Gastroesophageal sphincter (tissue), 3 donors: ENCODE measurements around the gene DLK1.

Source experiments
- EP300 ChIP-seq: sonication (generic); formaldehyde crosslinking; IDR thresholded peaks from one replicate; pipeline ENCODE4 v1.6.1; 2017; ENCODE audit warnings: antibody characterized with exemption, mild to moderate bottlenecking
- POLR2A ChIP-seq, 2 donors: fragments of 450-650 bp; IDR thresholded peaks; one replicate each; pipeline ENCODE4 v1.6.1; 2017; ENCODE audit warnings: antibody characterized with exemption in 2 of 2, mild to moderate bottlenecking in 2 of 2, moderate library complexity in 1 of 2
- POLR2AphosphoS5 ChIP-seq: sonication (generic); formaldehyde crosslinking; IDR thresholded peaks from one replicate; pipeline ENCODE4 v1.6.1; 2017; ENCODE audit warnings: antibody characterized with exemption
- TF ChIP-seq, protein P1 (sequence below), 4 experiments: fragments of 200-600 bp in 2 of 4; fragments of 450-650 bp in 2 of 4; sonication (generic) in 1 of 4; IDR thresholded peaks; one replicate each; pipeline ENCODE4 v1.5.1; 2017 to 2019; ENCODE audit warnings: antibody characterized with exemption in 4 of 4, mild to moderate bottlenecking in 2 of 4, moderate library complexity in 2 of 4

DNA sequence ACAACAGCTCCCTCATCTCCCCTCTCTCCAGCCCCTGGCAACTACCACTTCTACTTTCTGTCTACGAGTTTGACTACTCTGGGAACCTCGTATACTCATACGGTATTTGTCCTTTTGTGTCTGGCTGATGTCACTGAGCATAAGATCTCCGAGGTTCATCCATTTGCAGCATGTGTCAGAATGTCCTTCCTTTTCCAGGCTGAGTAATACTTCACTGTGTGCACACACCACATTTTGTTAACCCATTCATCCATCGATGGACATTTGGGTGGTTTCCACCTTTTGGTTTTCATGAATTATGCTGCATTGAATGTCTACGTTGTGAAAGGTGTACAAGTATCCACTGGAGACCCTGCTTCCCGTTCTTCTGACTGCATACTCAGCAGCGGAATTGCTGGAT lies 24.1 kb upstream of the DLK1 start:
- TF ChIP-seq, protein P1, sequence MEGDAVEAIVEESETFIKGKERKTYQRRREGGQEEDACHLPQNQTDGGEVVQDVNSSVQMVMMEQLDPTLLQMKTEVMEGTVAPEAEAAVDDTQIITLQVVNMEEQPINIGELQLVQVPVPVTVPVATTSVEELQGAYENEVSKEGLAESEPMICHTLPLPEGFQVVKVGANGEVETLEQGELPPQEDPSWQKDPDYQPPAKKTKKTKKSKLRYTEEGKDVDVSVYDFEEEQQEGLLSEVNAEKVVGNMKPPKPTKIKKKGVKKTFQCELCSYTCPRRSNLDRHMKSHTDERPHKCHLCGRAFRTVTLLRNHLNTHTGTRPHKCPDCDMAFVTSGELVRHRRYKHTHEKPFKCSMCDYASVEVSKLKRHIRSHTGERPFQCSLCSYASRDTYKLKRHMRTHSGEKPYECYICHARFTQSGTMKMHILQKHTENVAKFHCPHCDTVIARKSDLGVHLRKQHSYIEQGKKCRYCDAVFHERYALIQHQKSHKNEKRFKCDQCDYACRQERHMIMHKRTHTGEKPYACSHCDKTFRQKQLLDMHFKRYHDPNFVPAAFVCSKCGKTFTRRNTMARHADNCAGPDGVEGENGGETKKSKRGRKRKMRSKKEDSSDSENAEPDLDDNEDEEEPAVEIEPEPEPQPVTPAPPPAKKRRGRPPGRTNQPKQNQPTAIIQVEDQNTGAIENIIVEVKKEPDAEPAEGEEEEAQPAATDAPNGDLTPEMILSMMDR (IDR thresholded peaks at IDR 0.05) = no peak
- TF ChIP-seq POLR2A (IDR thresholded peaks at IDR 0.05) = no peak
- TF ChIP-seq POLR2AphosphoS5 = no peak
- no peak for TF ChIP-seq EP300
